C4-2B (cell line): ENCODE measurements around the gene HES7.

Experiments used
- ZFX ChIP-seq: fragments of 450-650 bp; IDR thresholded peaks from 2 replicates; pipeline ENCODE4 v1.6.1; 2017
- TF ChIP-seq, protein P1 (sequence below): fragments of 450-650 bp; conservative IDR thresholded peaks from 2 replicates; pipeline ENCODE4 v1.5.1; 2017; ENCODE audit warnings: mild to moderate bottlenecking

DNA sequence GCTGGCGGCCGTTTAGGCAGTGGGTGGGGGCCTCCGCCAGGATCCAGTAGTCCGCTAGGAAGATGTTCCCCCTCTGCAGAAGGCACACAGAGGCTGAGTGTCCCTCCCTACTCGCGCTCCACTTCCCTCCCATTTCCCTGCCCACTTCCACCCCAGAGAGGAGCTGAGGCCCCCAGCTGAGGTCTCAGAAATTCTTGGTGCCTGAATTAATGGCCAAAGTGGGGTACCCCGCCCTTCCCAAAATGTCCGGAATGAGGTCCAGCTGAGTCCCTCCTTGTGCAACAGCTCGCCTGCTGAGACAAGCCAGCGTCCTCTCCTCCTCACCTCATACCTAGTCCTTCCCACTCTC lies 13.5 kb downstream of the HES7 start:
- TF ChIP-seq, protein P1, sequence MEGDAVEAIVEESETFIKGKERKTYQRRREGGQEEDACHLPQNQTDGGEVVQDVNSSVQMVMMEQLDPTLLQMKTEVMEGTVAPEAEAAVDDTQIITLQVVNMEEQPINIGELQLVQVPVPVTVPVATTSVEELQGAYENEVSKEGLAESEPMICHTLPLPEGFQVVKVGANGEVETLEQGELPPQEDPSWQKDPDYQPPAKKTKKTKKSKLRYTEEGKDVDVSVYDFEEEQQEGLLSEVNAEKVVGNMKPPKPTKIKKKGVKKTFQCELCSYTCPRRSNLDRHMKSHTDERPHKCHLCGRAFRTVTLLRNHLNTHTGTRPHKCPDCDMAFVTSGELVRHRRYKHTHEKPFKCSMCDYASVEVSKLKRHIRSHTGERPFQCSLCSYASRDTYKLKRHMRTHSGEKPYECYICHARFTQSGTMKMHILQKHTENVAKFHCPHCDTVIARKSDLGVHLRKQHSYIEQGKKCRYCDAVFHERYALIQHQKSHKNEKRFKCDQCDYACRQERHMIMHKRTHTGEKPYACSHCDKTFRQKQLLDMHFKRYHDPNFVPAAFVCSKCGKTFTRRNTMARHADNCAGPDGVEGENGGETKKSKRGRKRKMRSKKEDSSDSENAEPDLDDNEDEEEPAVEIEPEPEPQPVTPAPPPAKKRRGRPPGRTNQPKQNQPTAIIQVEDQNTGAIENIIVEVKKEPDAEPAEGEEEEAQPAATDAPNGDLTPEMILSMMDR, result peak; percentile 58
- no peak for TF ChIP-seq ZFX
